ENCODE data around the gene CCDC141.

CCDC141 gene

GRCh38 chr2:178912416-178913048 is 137.4 kb downstream of the CCDC141 start:
- no peak for TF ChIP-seq CTCF (IDR thresholded peaks at IDR 0.05)
- no peak overlapping the region for H3K4me3 ChIP-seq
- H3K27ac ChIP-seq: no peak overlapping the region
- DNase-seq (ENCODE audit: low spot score): no peak

GRCh38 chr2:178911039-178911438 is 138.9 kb downstream of the CCDC141 start:
- no peak for DNase-seq (ENCODE audit: low spot score)
- Histone ChIP-seq H3K4me3 (no peak overlapping the region), H3K27ac (no peak overlapping the region)
- TF ChIP-seq CTCF (IDR thresholded peaks at IDR 0.05): no peak

- H3K4me3 ChIP-seq: no peak overlapping the region
- TF ChIP-seq CTCF (IDR thresholded peaks at IDR 0.05): no peak
- H3K27ac ChIP-seq: no peak overlapping the region
- DNase-seq (ENCODE audit: low spot score): no peak
Observed at GRCh38 chr2:178910005-178910404, 139.9 kb downstream of the CCDC141 start.

GRCh38 chr2:178909507-178909906 is 140.4 kb downstream of the CCDC141 start:
- no peak for DNase-seq (ENCODE audit: low spot score)
- Histone ChIP-seq H3K27ac (no peak overlapping the region), H3K4me3 (no peak overlapping the region)
- TF ChIP-seq CTCF (IDR thresholded peaks at IDR 0.05): no peak

GRCh38 chr2:178908810-178909209 is 141.1 kb downstream of the CCDC141 start:
- DNase-seq (ENCODE audit: low spot score): no peak
- Histone ChIP-seq H3K4me3 (no peak overlapping the region), H3K27ac (no peak overlapping the region)
- TF ChIP-seq CTCF (IDR thresholded peaks at IDR 0.05): no peak

- Histone ChIP-seq H3K27ac (no peak overlapping the region), H3K4me3 (no peak overlapping the region)
- no peak for TF ChIP-seq CTCF (IDR thresholded peaks at IDR 0.05)
- DNase-seq (ENCODE audit: low spot score): no peak
Observed at GRCh38 chr2:178905261-178905660, 144.7 kb downstream of the CCDC141 start.

- no peak for TF ChIP-seq CTCF (IDR thresholded peaks at IDR 0.05)
- no peak overlapping the region for H3K4me3 ChIP-seq
- no peak overlapping the region for H3K27ac ChIP-seq
- DNase-seq (ENCODE audit: low spot score): no peak
Observed at GRCh38 chr2:178899656-178900055, 150.3 kb downstream of the CCDC141 start.
